Measurements from ENCODE around the gene ZDHHC14.

Gene ZDHHC14

GRCh38 chr6:157530724-157531168 lies 149.8 kb downstream of the ZDHHC14 start:
- TF ChIP-seq POLR2AphosphoS5 (IDR thresholded peaks at IDR 0.05; ENCODE audit: low read depth): no peak
- TF ChIP-seq REST (IDR thresholded peaks at IDR 0.05; ENCODE audit: insufficient replicate concordance, low read depth): no peak
- no peak for TF ChIP-seq GABPA (IDR thresholded peaks at IDR 0.05; ENCODE audit: low read depth)
- TF ChIP-seq CTCF (IDR thresholded peaks at IDR 0.05; ENCODE audit: insufficient read depth, low read length): no peak
- TF ChIP-seq SPI1 (IDR thresholded peaks at IDR 0.05; ENCODE audit: borderline replicate concordance, low read depth): no peak
- H3K4me3 ChIP-seq (replicated peaks; ENCODE audit: insufficient read depth, low read length): no peak overlapping the region
- H3K27ac ChIP-seq (replicated peaks): no peak overlapping the region
- DNase-seq (ENCODE audit: low read depth in 1 of 2, low spot score in 1 of 2): no peak
- H3K27me3 ChIP-seq (ENCODE audit: insufficient read depth, poor library complexity, severe bottlenecking): no peaks in the 10 kb centered on the region

- no peak overlapping the region for H3K27ac ChIP-seq (replicated peaks)
- H3K4me3 ChIP-seq (replicated peaks; ENCODE audit: insufficient read depth, low read length): no peak overlapping the region
- no peaks in the 10 kb centered on the region for H3K27me3 ChIP-seq (ENCODE audit: insufficient read depth, poor library complexity, severe bottlenecking)
- DNase-seq (ENCODE audit: low read depth in 1 of 2, low spot score in 1 of 2): no peak
- no peak for TF ChIP-seq CTCF (IDR thresholded peaks at IDR 0.05; ENCODE audit: insufficient read depth, low read length)
- TF ChIP-seq SPI1 (IDR thresholded peaks at IDR 0.05; ENCODE audit: borderline replicate concordance, low read depth): no peak
- no peak for TF ChIP-seq REST (IDR thresholded peaks at IDR 0.05; ENCODE audit: insufficient replicate concordance, low read depth)
These were observed 150.4 kb downstream of the ZDHHC14 start for GRCh38 chr6:157531169-157531985.

- Histone ChIP-seq H3K4me3 (replicated peaks; ENCODE audit: insufficient read depth, low read length) (no peak overlapping the region), H3K27me3 (ENCODE audit: insufficient read depth, poor library complexity, severe bottlenecking) (no peaks in the 10 kb centered on the region), H3K27ac (replicated peaks) (no peak overlapping the region)
- TF ChIP-seq GABPA (IDR thresholded peaks at IDR 0.05; ENCODE audit: low read depth) (no peak), REST (IDR thresholded peaks at IDR 0.05; ENCODE audit: insufficient replicate concordance, low read depth) (no peak), POLR2AphosphoS5 (IDR thresholded peaks at IDR 0.05; ENCODE audit: low read depth) (no peak), SPI1 (IDR thresholded peaks at IDR 0.05; ENCODE audit: borderline replicate concordance, low read depth) (no peak), CTCF (IDR thresholded peaks at IDR 0.05; ENCODE audit: insufficient read depth, low read length) (no peak)
- DNase-seq (ENCODE audit: low read depth in 1 of 2, low spot score in 1 of 2): no peak
These were observed 151.0 kb downstream of the ZDHHC14 start for GRCh38 chr6:157531986-157532365.
